SK-N-SH (cell line): ENCODE results near the gene FCHO2. TPM values are rescaled to one million over a fixed set of nuclear protein-coding genes. Genes with fewer than 3 reads are reported as not detected.

ENCODE experiments used
- CTCF ChIA-PET: fragments of 300-600, 350-600 bp; formaldehyde crosslinking; extraction: SDS; loops from one replicate; lab custom pipeline; 2021; lab: Yijun Ruan, JAX
- POLR2A ChIA-PET: fragments of 350-600 bp; sonication (Branson Sonifier 250); formaldehyde crosslinking; extraction: SDS; loops from one replicate; lab custom pipeline; 2020; ENCODE audit warnings: antibody characterized with exemption, inconsistent platforms; lab: Yijun Ruan, JAX
- DNase-seq: peaks from one replicate; pipeline ENCODE4 v3.0.0; 2012
- H2AFZ ChIP-seq: fragments of 200-600 bp; sonication (generic); 2 replicates; pipeline ENCODE4 v1.8.1; 2016; ENCODE audit warnings: antibody characterized with exemption, mild to moderate bottlenecking, low read depth
- H3F3A ChIP-seq: fragments of 200-600 bp; sonication (generic); replicated peaks from 2 replicates; pipeline ENCODE3; 2016; ENCODE audit warnings: antibody characterized with exemption, mild to moderate bottlenecking; ENCODE audit not compliant: insufficient read depth
- H3K27ac ChIP-seq, 2 experiments: fragments of 200-500 bp in 1 of 2; fragments of 200-600 bp in 1 of 2; sonication (Bioruptor generic) in 1 of 2; sonication (generic), shearing (Covaris generic) in 1 of 2; 2 replicates each; pipeline versions ENCODE4 v1.5.1 to v1.6.1; 2014 to 2016; ENCODE audit warnings: low read depth in 2 of 2, inconsistent platforms in 1 of 2, low read length in 1 of 2, mild to moderate bottlenecking in 1 of 2, mixed read lengths in 1 of 2
- H3K27me3 ChIP-seq: fragments of 200-600 bp; sonication (generic), shearing (Covaris generic); 2 replicates; pipeline ENCODE4 v1.6.1; 2016; ENCODE audit warnings: mixed run types; ENCODE audit not compliant: insufficient read depth
- H3K36me3 ChIP-seq, 2 experiments: fragments of 200-500 bp in 1 of 2; fragments of 200-600 bp in 1 of 2; sonication (Bioruptor generic) in 1 of 2; sonication (generic) in 1 of 2; replicated peaks in 1 of 2; 2 replicates each; pipeline versions ENCODE3 to v1.5.1; 2014 to 2016; ENCODE audit warnings: low read length in 1 of 2, mild to moderate bottlenecking in 1 of 2; ENCODE audit not compliant: insufficient read depth in 2 of 2, control insufficient read depth in 1 of 2
- H3K4me1 ChIP-seq, 2 experiments: fragments of 200-500 bp in 1 of 2; fragments of 200-600 bp in 1 of 2; sonication (Bioruptor generic) in 1 of 2; sonication (generic), shearing (Covaris generic) in 1 of 2; 2 replicates each; pipeline versions ENCODE4 v1.5.1 to v1.6.1; 2014 to 2016; ENCODE audit warnings: low read depth in 1 of 2, low read length in 1 of 2, mixed run types in 1 of 2; ENCODE audit not compliant: insufficient read depth in 2 of 2, control insufficient read depth in 1 of 2
- H3K4me2 ChIP-seq: fragments of 200-600 bp; sonication (generic), shearing (Covaris generic); 2 replicates; pipeline ENCODE4 v1.6.1; 2017; ENCODE audit warnings: mixed run types
- H3K4me3 ChIP-seq, 2 experiments: fragments of 200-500 bp in 1 of 2; fragments of 200-600 bp in 1 of 2; sonication (Bioruptor generic) in 1 of 2; sonication (generic), shearing (Covaris generic) in 1 of 2; 2 replicates each; pipeline versions ENCODE4 v1.5.1 to v1.8.1; 2014 to 2016; ENCODE audit warnings: low read depth in 2 of 2, inconsistent platforms in 1 of 2, low read length in 1 of 2, mild to moderate bottlenecking in 1 of 2, mixed read lengths in 1 of 2, moderate library complexity in 1 of 2
- H3K79me2 ChIP-seq: fragments of 200-600 bp; sonication (generic); 2 replicates; pipeline ENCODE4 v1.8.1; 2017; ENCODE audit warnings: mild to moderate bottlenecking; ENCODE audit not compliant: insufficient read depth
- H3K9ac ChIP-seq: fragments of 200-600 bp; sonication (generic); 2 replicates; pipeline ENCODE4 v1.6.1; 2017; ENCODE audit warnings: mixed run types
- H3K9me2 ChIP-seq: fragments of 200-600 bp; sonication (generic); 2 replicates; pipeline ENCODE4 v1.6.1; 2017; ENCODE audit warnings: mixed run types
- H3K9me3 ChIP-seq: fragments of 200-600 bp; sonication (generic); 2 replicates; pipeline ENCODE4 v1.6.1; 2017; ENCODE audit warnings: mixed run types, mild to moderate bottlenecking, moderate library complexity
- H4K20me1 ChIP-seq: fragments of 200-600 bp; sonication (generic); 2 replicates; pipeline ENCODE4 v1.6.1; 2017; ENCODE audit warnings: mild to moderate bottlenecking, mixed run types; ENCODE audit not compliant: insufficient read depth
- EP300 ChIP-seq, 2 experiments: IDR thresholded peaks; 2 replicates each; pipeline versions ENCODE4 v1.4.0 to v1.6.1; 2012; ENCODE audit warnings: borderline replicate concordance in 1 of 2, low read depth in 1 of 2, low read length in 1 of 2
- EZH2phosphoT487 ChIP-seq: fragments of 200-600 bp; sonication (generic); IDR thresholded peaks from 2 replicates; pipeline ENCODE4 v1.6.1; 2017; ENCODE audit warnings: low read depth, mixed run types, mild to moderate bottlenecking, antibody characterized with exemption, moderate library complexity, borderline replicate concordance
- FOSL2 ChIP-seq: IDR thresholded peaks from 2 replicates; pipeline ENCODE4 v1.4.0; 2012; ENCODE audit warnings: low read depth, mild to moderate bottlenecking, moderate library complexity, borderline replicate concordance
- FOXM1 ChIP-seq: IDR thresholded peaks from 2 replicates; pipeline ENCODE4 v1.4.0; 2012; ENCODE audit warnings: low read depth, mild to moderate bottlenecking
- GABPA ChIP-seq: IDR thresholded peaks from 2 replicates; pipeline ENCODE4 v1.4.0; 2012; ENCODE audit warnings: low read depth, mild to moderate bottlenecking
- IRF3 ChIP-seq: fragments of 150-350 bp; IDR thresholded peaks from 2 replicates; pipeline ENCODE4 v1.6.1; 2016; ENCODE audit warnings: mild to moderate bottlenecking, low read depth, low read length
- MAX ChIP-seq: IDR thresholded peaks from 2 replicates; pipeline ENCODE4 v1.4.0; 2012; ENCODE audit warnings: low read depth
- MEF2A ChIP-seq: IDR thresholded peaks from 2 replicates; pipeline ENCODE4 v1.4.0; 2012; ENCODE audit warnings: low read depth, borderline replicate concordance
- NFIC ChIP-seq: IDR thresholded peaks from 2 replicates; pipeline ENCODE4 v1.4.0; 2012; ENCODE audit warnings: borderline replicate concordance
- POLR2AphosphoS5 ChIP-seq: IDR thresholded peaks from 2 replicates; pipeline ENCODE4 v1.6.1; 2012; ENCODE audit warnings: low read depth, low read length
- RAD21 ChIP-seq: IDR thresholded peaks from 2 replicates; pipeline ENCODE4 v1.6.1; 2012; ENCODE audit warnings: mild to moderate bottlenecking, low read length
- RCOR1 ChIP-seq: fragments of 150-350 bp; IDR thresholded peaks from 2 replicates; pipeline ENCODE4 v1.6.1; 2017; ENCODE audit warnings: antibody characterized with exemption, low read length
- REST ChIP-seq: IDR thresholded peaks from 2 replicates; pipeline ENCODE4 v1.6.1; 2012; ENCODE audit warnings: mild to moderate bottlenecking, low read depth, low read length, moderate library complexity
- RFX5 ChIP-seq: IDR thresholded peaks from 2 replicates; pipeline ENCODE4 v1.6.1; 2012; ENCODE audit warnings: mild to moderate bottlenecking, improper control_type of control experiment, low read length
- RXRA ChIP-seq: IDR thresholded peaks from 2 replicates; pipeline ENCODE4 v1.4.0; 2012; ENCODE audit warnings: low read depth, mild to moderate bottlenecking, borderline replicate concordance
- SIN3A ChIP-seq: IDR thresholded peaks from 2 replicates; pipeline ENCODE4 v1.6.1; 2012; ENCODE audit warnings: low read depth, mild to moderate bottlenecking, low read length, moderate library complexity, borderline replicate concordance
- SMC3 ChIP-seq: IDR thresholded peaks from 2 replicates; pipeline ENCODE4 v1.6.1; 2012; ENCODE audit warnings: low read depth, low read length, improper control_type of control experiment
- TEAD4 ChIP-seq: IDR thresholded peaks from 2 replicates; pipeline ENCODE4 v1.4.0; 2012; ENCODE audit warnings: mild to moderate bottlenecking, borderline replicate concordance; ENCODE audit not compliant: insufficient read depth
- WGBS: methylation state at CpG from one replicate; pipeline ENCODE4 v1.1.6; 2017; ENCODE audit warnings: low lambda C conversion rate; 5-methylcytosine and 5-hydroxymethylcytosine counted together
- polyA plus RNA-seq, 3 experiments: library from polyadenylated mRNA; depleted of rRNA; stranded (reverse); fragments of >200 nt; gene quantifications; 2 replicates each; pipeline ENCODE4 v1.2.3, GENCODE V29; 2012

The FCHO2 gene
- polyA plus RNA-seq, 1 of the 3 experiments (the other 2 are of a cell fraction): 5.2 TPM

GRCh38 chr5:73007051-73007450 is 51.2 kb downstream of the FCHO2 start:
- Histone ChIP-seq H3F3A (peaks cover 6% of the 10 kb centered on the region), H3K9me2 (no peaks in the 10 kb centered on the region), H3K36me3 (peaks cover 7 to 19% of the 10 kb centered on the region in 2 experiments), H3K9me3 (no peaks in the 10 kb centered on the region)
- TF ChIP-seq EP300 (IDR thresholded peaks at IDR 0.05; ENCODE audit: borderline replicate concordance in 1 of 2, low read depth in 1 of 2, low read length in 1 of 2): no peak
- TF ChIP-seq MEF2A: no peak
- TF ChIP-seq RFX5: no peak
- TF ChIP-seq RXRA: no peak
- no peak for TF ChIP-seq IRF3
- TF ChIP-seq RCOR1: no peak
- TF ChIP-seq FOSL2: no peak
- no peak for TF ChIP-seq TEAD4
- no peak for TF ChIP-seq SMC3
- no peak for TF ChIP-seq FOXM1
- TF ChIP-seq RAD21: no peak
- TF ChIP-seq POLR2AphosphoS5: no peak
- TF ChIP-seq, all 33 proteins: peak for 0
- H3K27ac ChIP-seq: no peak overlapping the region
- CTCF ChIA-PET: no interaction called here
- H3K4me3 ChIP-seq: no peak overlapping the region
- DNase-seq: no peak
- no peaks in the 10 kb centered on the region for H3K79me2 ChIP-seq
- H3K9ac ChIP-seq: no peak overlapping the region
- no peak overlapping the region for H2AFZ ChIP-seq
- H3K4me2 ChIP-seq: no peak overlapping the region
- H3K4me1 ChIP-seq: no peaks in the 10 kb centered on the region
- 93% methylated on average over 4 of the region's 4 CpGs for WGBS
- POLR2A ChIA-PET: no interaction called here
- H3K27me3 ChIP-seq: no peaks in the 10 kb centered on the region
- H4K20me1 ChIP-seq: no peaks in the 10 kb centered on the region

- 100% methylated on average over 1 of the region's 1 CpG for WGBS
Observed at GRCh38 chr5:73008831-73009230, 53.0 kb downstream of the FCHO2 start.

More at GRCh38 chr5:73008831-73009230, 53.0 kb downstream of the FCHO2 start:
- Histone ChIP-seq H3K4me3 (no peak overlapping the region), H3K27ac (no peak overlapping the region), H3K36me3 (peaks cover 7 to 19% of the 10 kb centered on the region in 2 experiments), H4K20me1 (no peaks in the 10 kb centered on the region), H3K9me3 (no peaks in the 10 kb centered on the region), H3K27me3 (no peaks in the 10 kb centered on the region), H3K9ac (no peak overlapping the region), H3F3A (peaks cover 6% of the 10 kb centered on the region), H3K79me2 (no peaks in the 10 kb centered on the region), H2AFZ (no peak overlapping the region), H3K9me2 (no peaks in the 10 kb centered on the region), H3K4me2 (no peak overlapping the region), H3K4me1 (no peaks in the 10 kb centered on the region)
- ChIA-PET CTCF (no interaction called here), POLR2A (no interaction called here)
- TF ChIP-seq MEF2A: no peak
- TF ChIP-seq RXRA: no peak
- TF ChIP-seq EZH2phosphoT487: no peak
- TF ChIP-seq RCOR1: no peak
- TF ChIP-seq NFIC: no peak
- TF ChIP-seq SIN3A: no peak
- TF ChIP-seq MAX: no peak
- no peak for TF ChIP-seq POLR2AphosphoS5
- no peak for TF ChIP-seq REST
- no peak for TF ChIP-seq GABPA
- no peak for DNase-seq
